Adrenal gland (tissue), 5 donors: ENCODE results near the gene P2RX3.

ENCODE experiments used
- POLR2A ChIP-seq, 2 donors: fragments of 450-650 bp; IDR thresholded peaks; one replicate each; pipeline ENCODE4 v1.6.1; 2017; ENCODE audit warnings: antibody characterized with exemption in 2 of 2, mild to moderate bottlenecking in 2 of 2, moderate library complexity in 1 of 2
- TF ChIP-seq, protein P1 (sequence below), 6 experiments: fragments of 450-650 bp in 4 of 6; fragments of 200-600 bp in 2 of 6; sonication (generic) in 1 of 6; IDR thresholded peaks; 1 replicate in 5 of 6; 2 replicates in 1 of 6; pipeline versions ENCODE4 v1.5.1 to v1.8.0; 2016 to 2021; ENCODE audit warnings: antibody characterized with exemption in 6 of 6, mild to moderate bottlenecking in 2 of 6, moderate library complexity in 1 of 6
- donor health status: DM: no; HTN: no; CAD: no.

DNA sequence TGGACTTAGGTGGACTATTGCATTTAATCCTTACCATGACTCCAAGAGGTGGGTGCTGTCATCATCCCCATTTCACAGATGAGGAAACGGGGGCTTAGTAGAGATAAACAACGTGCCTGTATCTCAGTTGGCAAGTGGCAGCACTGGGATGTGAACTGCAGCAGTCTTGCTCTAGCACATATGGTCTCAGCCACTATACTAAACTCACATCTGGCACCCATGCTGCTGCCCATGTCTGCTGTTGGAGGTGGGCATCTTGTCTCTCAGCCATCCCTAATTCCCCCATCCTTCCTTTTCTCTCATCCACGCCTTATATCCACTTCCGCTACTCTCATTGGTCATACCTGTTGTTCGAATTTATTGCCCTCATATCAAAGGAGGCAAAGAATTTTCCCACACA is 39.0 kb downstream of the P2RX3 start:
- TF ChIP-seq, protein P1, sequence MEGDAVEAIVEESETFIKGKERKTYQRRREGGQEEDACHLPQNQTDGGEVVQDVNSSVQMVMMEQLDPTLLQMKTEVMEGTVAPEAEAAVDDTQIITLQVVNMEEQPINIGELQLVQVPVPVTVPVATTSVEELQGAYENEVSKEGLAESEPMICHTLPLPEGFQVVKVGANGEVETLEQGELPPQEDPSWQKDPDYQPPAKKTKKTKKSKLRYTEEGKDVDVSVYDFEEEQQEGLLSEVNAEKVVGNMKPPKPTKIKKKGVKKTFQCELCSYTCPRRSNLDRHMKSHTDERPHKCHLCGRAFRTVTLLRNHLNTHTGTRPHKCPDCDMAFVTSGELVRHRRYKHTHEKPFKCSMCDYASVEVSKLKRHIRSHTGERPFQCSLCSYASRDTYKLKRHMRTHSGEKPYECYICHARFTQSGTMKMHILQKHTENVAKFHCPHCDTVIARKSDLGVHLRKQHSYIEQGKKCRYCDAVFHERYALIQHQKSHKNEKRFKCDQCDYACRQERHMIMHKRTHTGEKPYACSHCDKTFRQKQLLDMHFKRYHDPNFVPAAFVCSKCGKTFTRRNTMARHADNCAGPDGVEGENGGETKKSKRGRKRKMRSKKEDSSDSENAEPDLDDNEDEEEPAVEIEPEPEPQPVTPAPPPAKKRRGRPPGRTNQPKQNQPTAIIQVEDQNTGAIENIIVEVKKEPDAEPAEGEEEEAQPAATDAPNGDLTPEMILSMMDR (IDR thresholded peaks at IDR 0.05), result no peak
- TF ChIP-seq POLR2A (IDR thresholded peaks at IDR 0.05), result no peak
